Breast epithelium (tissue), 4 donors: ENCODE results near the gene JMJD1C. TPM values are rescaled to one million over a fixed set of nuclear protein-coding genes. Genes with fewer than 3 reads are reported as not detected.
"Not testable (repeated sequence)": the region's sequence is repeated elsewhere in the genome, so short reads cannot be mapped to it uniquely, and the experiment has no call there.

ENCODE experiments used
- DNase-seq, 2 donors: peaks; one replicate each; pipeline ENCODE4 v3.0.0-alpha.2; 2019; ENCODE audit warnings: low spot score in 2 of 2
- H3K27ac ChIP-seq, 2 donors: fragments of 200-600 bp; sonication (generic) in 1 of 2; one replicate each; pipeline ENCODE4 v1.5.1; 2016 to 2019; ENCODE audit warnings: mild to moderate bottlenecking in 1 of 2
- H3K27me3 ChIP-seq, 2 donors: fragments of 200-600 bp; sonication (generic) in 1 of 2; one replicate each; pipeline versions ENCODE4 v1.5.1 to v1.6.0; 2017 to 2019; ENCODE audit warnings: control low read depth in 1 of 2, mild to moderate bottlenecking in 1 of 2
- H3K36me3 ChIP-seq: fragments of 200-600 bp; one replicate; pipeline ENCODE4 v1.5.1; 2019
- H3K4me1 ChIP-seq, 2 donors: fragments of 200-600 bp; sonication (generic); one replicate each; pipeline ENCODE4 v1.5.1; 2016 to 2019; ENCODE audit warnings: control low read depth in 1 of 2
- H3K4me3 ChIP-seq, 3 donors: fragments of 200-600 bp; sonication (generic); 1 replicate in 2 of 3; 2 replicates in 1 of 3; pipeline ENCODE4 v1.5.1; 2016 to 2019; ENCODE audit warnings: mild to moderate bottlenecking in 3 of 3, moderate library complexity in 2 of 3
- H3K9me3 ChIP-seq, 2 donors: fragments of 200-600 bp; sonication (generic) in 1 of 2; one replicate each; pipeline ENCODE4 v1.5.1; 2016 to 2019; ENCODE audit warnings: control low read depth in 1 of 2
- CTCF ChIP-seq, 3 donors: fragments of 450-650 bp; IDR thresholded peaks; one replicate each; pipeline ENCODE4 v1.5.1; 2016 to 2017; ENCODE audit warnings: antibody characterized with exemption in 3 of 3, mild to moderate bottlenecking in 3 of 3, moderate library complexity in 3 of 3
- POLR2A ChIP-seq: fragments of 450-650 bp; IDR thresholded peaks from one replicate; pipeline ENCODE4 v1.6.1; 2016; ENCODE audit warnings: antibody characterized with exemption, mild to moderate bottlenecking, moderate library complexity
- POLR2AphosphoS5 ChIP-seq, 3 donors: sonication (generic); formaldehyde crosslinking; IDR thresholded peaks; one replicate each; pipeline ENCODE4 v1.6.1; 2017; ENCODE audit warnings: antibody characterized with exemption in 3 of 3
- intact Hi-C: fragments of 100-400 bp; cut with DNase I; formaldehyde crosslinking; loops from one replicate; pipeline ENCODE4 v1.15.1; 2023; ENCODE audit warnings: low total_unique reads
- total RNA-seq, 3 donors: library from RNA; depleted of rRNA; stranded (reverse); fragments of >200 nt; gene quantifications; one replicate each; pipeline ENCODE4 v1.1.0, GENCODE V29; 2016

The JMJD1C gene
- total RNA-seq, 3 donors from 2014 or later, result 134 to 327 (median 162) TPM

GRCh38 chr10:63300801-63301200 lies 165.0 kb downstream of the JMJD1C start:
- intact Hi-C loops, result no loop called here
- Histone ChIP-seq H3K27ac (no peak overlapping the region), H3K36me3 (no peaks in the 10 kb centered on the region), H3K4me1 (no peaks in the 10 kb centered on the region), H3K27me3 (no peaks in the 10 kb centered on the region), H3K4me3 (no peak overlapping the region), H3K9me3 (no peaks in the 10 kb centered on the region)
- DNase-seq, result no peak
- TF ChIP-seq POLR2AphosphoS5 (IDR thresholded peaks at IDR 0.05), result no peak
- TF ChIP-seq CTCF (IDR thresholded peaks at IDR 0.05), result no peak
- TF ChIP-seq POLR2A, result no peak

GRCh38 chr10:63297941-63298340 lies 167.8 kb downstream of the JMJD1C start:
- Histone ChIP-seq H3K9me3 (no peaks in the 10 kb centered on the region), H3K4me1 (no peaks in the 10 kb centered on the region), H3K4me3 (no peak overlapping the region), H3K27me3 (no peaks in the 10 kb centered on the region), H3K27ac (no peak overlapping the region), H3K36me3 (no peaks in the 10 kb centered on the region)
- DNase-seq, result no peak
- intact Hi-C loops, result no loop called here
- TF ChIP-seq POLR2AphosphoS5 (IDR thresholded peaks at IDR 0.05) (no peak), POLR2A (no peak), CTCF (IDR thresholded peaks at IDR 0.05) (no peak)

GRCh38 chr10:63294781-63295180 lies 171.0 kb downstream of the JMJD1C start:
- H3K27me3 ChIP-seq, result no peaks in the 10 kb centered on the region
- no peak for DNase-seq
- H3K4me3 ChIP-seq, result no peak overlapping the region
- no peak for TF ChIP-seq POLR2AphosphoS5 (IDR thresholded peaks at IDR 0.05)
- TF ChIP-seq POLR2A, result no peak
- no peak for TF ChIP-seq CTCF (IDR thresholded peaks at IDR 0.05)
- H3K9me3 ChIP-seq, result no peaks in the 10 kb centered on the region
- no peaks in the 10 kb centered on the region for H3K4me1 ChIP-seq
- H3K27ac ChIP-seq, result no peak overlapping the region
- intact Hi-C loops, result no loop called here
- H3K36me3 ChIP-seq, result no peaks in the 10 kb centered on the region

GRCh38 chr10:63292847-63293246 lies 172.9 kb downstream of the JMJD1C start:
- H3K9me3 ChIP-seq, H3K27me3 ChIP-seq, H3K27ac ChIP-seq, H3K36me3 ChIP-seq, intact Hi-C loops, DNase-seq, H3K4me3 ChIP-seq, H3K4me1 ChIP-seq: not testable (repeated sequence)

- Histone ChIP-seq H3K9me3 (no peaks in the 10 kb centered on the region), H3K27ac (no peak overlapping the region), H3K4me3 (no peak overlapping the region), H3K4me1 (no peaks in the 10 kb centered on the region), H3K36me3 (no peaks in the 10 kb centered on the region), H3K27me3 (no peaks in the 10 kb centered on the region)
- intact Hi-C loops, result no loop called here
- TF ChIP-seq POLR2A (no peak), CTCF (IDR thresholded peaks at IDR 0.05) (no peak), POLR2AphosphoS5 (IDR thresholded peaks at IDR 0.05) (no peak)
- no peak for DNase-seq
Measured at GRCh38 chr10:63288170-63288569, 177.6 kb downstream of the JMJD1C start.

GRCh38 chr10:63286754-63287264 lies 179.0 kb downstream of the JMJD1C start:
- TF ChIP-seq POLR2AphosphoS5 (IDR thresholded peaks at IDR 0.05), result no peak
- TF ChIP-seq POLR2A, result no peak
- no peak for TF ChIP-seq CTCF (IDR thresholded peaks at IDR 0.05)
- Histone ChIP-seq H3K9me3 (no peaks in the 10 kb centered on the region), H3K4me1 (no peaks in the 10 kb centered on the region), H3K36me3 (no peaks in the 10 kb centered on the region), H3K27ac (no peak overlapping the region), H3K27me3 (no peaks in the 10 kb centered on the region), H3K4me3 (no peak overlapping the region)
- no peak for DNase-seq
- intact Hi-C loops, result no loop called here
